Adipocyte (in vitro differentiated cells): Measurements from ENCODE around the gene KRT28.

Experiments used
- DNase-seq: peaks from one replicate; pipeline ENCODE4 v3.0.0-alpha.2; 2015; ENCODE audit warnings: low read depth
- H3K27me3 ChIP-seq: replicated peaks from 2 replicates; pipeline ENCODE4 v1.7.0; 2013; ENCODE audit warnings: mild to moderate bottlenecking, low read length, moderate library complexity; ENCODE audit not compliant: control insufficient read depth, insufficient read depth
- H3K36me3 ChIP-seq: 2 replicates; pipeline ENCODE4 v1.7.0; 2013; ENCODE audit warnings: low read length, mild to moderate bottlenecking, moderate library complexity; ENCODE audit not compliant: control insufficient read depth, insufficient read depth, severe bottlenecking
- H3K4me1 ChIP-seq: 2 replicates; pipeline ENCODE4 v1.7.0; 2013; ENCODE audit warnings: mild to moderate bottlenecking, low read length, moderate library complexity; ENCODE audit not compliant: control insufficient read depth, insufficient read depth
- H3K4me3 ChIP-seq: 2 replicates; pipeline ENCODE4 v1.7.0; 2013; ENCODE audit warnings: mild to moderate bottlenecking, low read length, moderate library complexity
- H3K9ac ChIP-seq: 2 replicates; pipeline ENCODE4 v1.7.0; 2013; ENCODE audit warnings: mild to moderate bottlenecking, low read length, moderate library complexity
- H3K9me3 ChIP-seq: 2 replicates; pipeline ENCODE4 v1.7.0; 2013; ENCODE audit warnings: mild to moderate bottlenecking, low read length, moderate library complexity; ENCODE audit not compliant: control insufficient read depth

KRT28 gene

GRCh38 chr17:40799859-40800258 is at the start of gene KRT28:
TSS of gene KRT28 (minus strand) at chr17:40799959. CDS start at chr17:40799893, 66 bp downstream.
- peaks cover 24% of the 10 kb centered on the region for H3K27me3 ChIP-seq

GRCh38 chr17:40848583-40849235 is 49.0 kb upstream of the KRT28 start:
- Histone ChIP-seq H3K36me3 (no peaks in the 10 kb centered on the region), H3K4me1 (peaks cover 31% of the 10 kb centered on the region), H3K27me3 (no peaks in the 10 kb centered on the region), H3K9me3 (no peaks in the 10 kb centered on the region), H3K4me3 (no peak overlapping the region), H3K9ac (no peak overlapping the region)
- no peak for DNase-seq

More at GRCh38 chr17:40799859-40800258, at the start of gene KRT28:
- no peaks in the 10 kb centered on the region for H3K9me3 ChIP-seq
- H3K4me1 ChIP-seq: peaks cover 3% of the 10 kb centered on the region
- H3K4me3 ChIP-seq: no peak within 1 kb of the TSS
- DNase-seq: no peak
- no peaks in the 10 kb centered on the region for H3K36me3 ChIP-seq
- H3K9ac ChIP-seq: no peak within 1 kb of the TSS

- Histone ChIP-seq H3K9me3 (no peaks in the 10 kb centered on the region), H3K36me3 (no peaks in the 10 kb centered on the region), H3K4me1 (peaks cover 11% of the 10 kb centered on the region), H3K27me3 (no peaks in the 10 kb centered on the region), H3K9ac (no peak overlapping the region), H3K4me3 (no peak overlapping the region)
- peak; percentile 35 for DNase-seq
These were observed 46.9 kb upstream of the KRT28 start for GRCh38 chr17:40846515-40847144.

GRCh38 chr17:40844671-40845107 is 44.9 kb upstream of the KRT28 start:
- Histone ChIP-seq H3K36me3 (no peaks in the 10 kb centered on the region), H3K4me1 (no peaks in the 10 kb centered on the region), H3K4me3 (no peak overlapping the region), H3K9ac (no peak overlapping the region), H3K9me3 (no peaks in the 10 kb centered on the region), H3K27me3 (no peaks in the 10 kb centered on the region)
- no peak for DNase-seq

- H3K36me3 ChIP-seq: no peaks in the 10 kb centered on the region
- no peak overlapping the region for H3K4me3 ChIP-seq
- no peak overlapping the region for H3K9ac ChIP-seq
- no peaks in the 10 kb centered on the region for H3K9me3 ChIP-seq
- no peak for DNase-seq
- no peaks in the 10 kb centered on the region for H3K4me1 ChIP-seq
- H3K27me3 ChIP-seq: no peaks in the 10 kb centered on the region
These were observed 43.5 kb upstream of the KRT28 start for GRCh38 chr17:40843242-40843641.

- peak; percentile 67 for DNase-seq
- no peaks in the 10 kb centered on the region for H3K4me1 ChIP-seq
- H3K36me3 ChIP-seq: no peaks in the 10 kb centered on the region
- H3K27me3 ChIP-seq: no peaks in the 10 kb centered on the region
- H3K4me3 ChIP-seq: no peak overlapping the region
- H3K9me3 ChIP-seq: no peaks in the 10 kb centered on the region
- H3K9ac ChIP-seq: no peak overlapping the region
These were observed 41.5 kb upstream of the KRT28 start for GRCh38 chr17:40841246-40841645.

- Histone ChIP-seq H3K4me1 (no peaks in the 10 kb centered on the region), H3K4me3 (no peak overlapping the region), H3K36me3 (peaks cover 11% of the 10 kb centered on the region), H3K27me3 (no peaks in the 10 kb centered on the region), H3K9me3 (no peaks in the 10 kb centered on the region), H3K9ac (no peak overlapping the region)
- no peak for DNase-seq
These were observed 39.4 kb upstream of the KRT28 start for GRCh38 chr17:40839194-40839593.

GRCh38 chr17:40836020-40836419 is 36.3 kb upstream of the KRT28 start:
- Histone ChIP-seq H3K27me3 (no peaks in the 10 kb centered on the region), H3K4me1 (no peaks in the 10 kb centered on the region), H3K36me3 (peaks cover 12% of the 10 kb centered on the region), H3K4me3 (no peak overlapping the region), H3K9ac (no peak overlapping the region), H3K9me3 (no peaks in the 10 kb centered on the region)
- no peak for DNase-seq

GRCh38 chr17:40833882-40834281 is 34.1 kb upstream of the KRT28 start:
- no peak for DNase-seq
- Histone ChIP-seq H3K4me3 (no peak overlapping the region), H3K4me1 (no peaks in the 10 kb centered on the region), H3K9ac (no peak overlapping the region), H3K9me3 (no peaks in the 10 kb centered on the region), H3K27me3 (no peaks in the 10 kb centered on the region), H3K36me3 (peaks cover 12% of the 10 kb centered on the region)

- Histone ChIP-seq H3K9ac (no peak overlapping the region), H3K36me3 (peaks cover 12% of the 10 kb centered on the region), H3K4me3 (no peak overlapping the region), H3K27me3 (no peaks in the 10 kb centered on the region), H3K9me3 (no peaks in the 10 kb centered on the region), H3K4me1 (peaks cover 9% of the 10 kb centered on the region)
- no peak for DNase-seq
These were observed 33.1 kb upstream of the KRT28 start for GRCh38 chr17:40832840-40833239.

- no peaks in the 10 kb centered on the region for H3K9me3 ChIP-seq
- no peak overlapping the region for H3K9ac ChIP-seq
- H3K4me3 ChIP-seq: no peak overlapping the region
- DNase-seq: no peak
- peaks cover 12% of the 10 kb centered on the region for H3K36me3 ChIP-seq
- peaks cover 9% of the 10 kb centered on the region for H3K4me1 ChIP-seq
- no peaks in the 10 kb centered on the region for H3K27me3 ChIP-seq
These were observed 30.5 kb upstream of the KRT28 start for GRCh38 chr17:40830085-40830776.
